Stomach smooth muscle (tissue), 2 donors: ENCODE data around the gene TANC1.

ENCODE experiments used
- H3K27ac ChIP-seq: one replicate; pipeline ENCODE4 v1.7.0; 2013; ENCODE audit warnings: mild to moderate bottlenecking, low read length, inconsistent platforms
- H3K27me3 ChIP-seq, 2 donors: one replicate each; pipeline ENCODE4 v1.7.0; 2013; ENCODE audit warnings: low read length in 2 of 2; ENCODE audit not compliant: insufficient read depth in 2 of 2, control insufficient read depth in 1 of 2
- H3K36me3 ChIP-seq, 2 donors: one replicate each; pipeline ENCODE4 v1.7.0; 2013; ENCODE audit warnings: low read length in 2 of 2; ENCODE audit not compliant: control insufficient read depth in 2 of 2, insufficient read depth in 2 of 2
- H3K4me1 ChIP-seq: one replicate; pipeline ENCODE4 v1.7.0; 2013; ENCODE audit warnings: low read length; ENCODE audit not compliant: control insufficient read depth, insufficient read depth
- H3K4me3 ChIP-seq, 2 donors: one replicate each; pipeline ENCODE4 v1.7.0; 2013; ENCODE audit warnings: low read length in 2 of 2
- H3K9ac ChIP-seq, 2 donors: one replicate each; pipeline ENCODE4 v1.7.0; 2013; ENCODE audit warnings: low read length in 2 of 2, mild to moderate bottlenecking in 1 of 2
- H3K9me3 ChIP-seq, 2 donors: one replicate each; pipeline ENCODE4 v1.7.0; 2013; ENCODE audit warnings: low read length in 2 of 2; ENCODE audit not compliant: control insufficient read depth in 2 of 2
- donor health status: healthy.
- donor health status: Pancreatic carcinoma.

The TANC1 gene

GRCh38 chr2:159224061-159224813 lies 255.8 kb downstream of the TANC1 start:
- Histone ChIP-seq H3K9ac (no peak overlapping the region), H3K27ac (no peak overlapping the region), H3K9me3 (no peaks in the 10 kb centered on the region), H3K4me3 (no peak overlapping the region), H3K4me1 (no peaks in the 10 kb centered on the region), H3K36me3 (peaks cover 43% of the 10 kb centered on the region in 2 donors), H3K27me3 (no peaks in the 10 kb centered on the region)

GRCh38 chr2:159225025-159226016 lies 256.9 kb downstream of the TANC1 start:
- no peaks in the 10 kb centered on the region for H3K4me1 ChIP-seq
- H3K27ac ChIP-seq = no peak overlapping the region
- H3K9me3 ChIP-seq = no peaks in the 10 kb centered on the region
- peaks cover 47% of the 10 kb centered on the region in 2 donors for H3K36me3 ChIP-seq
- H3K9ac ChIP-seq = no peak overlapping the region
- H3K4me3 ChIP-seq = no peak overlapping the region
- H3K27me3 ChIP-seq = no peaks in the 10 kb centered on the region

GRCh38 chr2:159226059-159226461 lies 257.6 kb downstream of the TANC1 start:
- no peaks in the 10 kb centered on the region for H3K27me3 ChIP-seq
- H3K4me3 ChIP-seq = no peak overlapping the region
- no peak overlapping the region for H3K9ac ChIP-seq
- H3K36me3 ChIP-seq = peaks cover 51 to 52% of the 10 kb centered on the region in 2 donors
- no peaks in the 10 kb centered on the region for H3K4me1 ChIP-seq
- H3K27ac ChIP-seq = no peak overlapping the region
- no peaks in the 10 kb centered on the region for H3K9me3 ChIP-seq

DNA sequence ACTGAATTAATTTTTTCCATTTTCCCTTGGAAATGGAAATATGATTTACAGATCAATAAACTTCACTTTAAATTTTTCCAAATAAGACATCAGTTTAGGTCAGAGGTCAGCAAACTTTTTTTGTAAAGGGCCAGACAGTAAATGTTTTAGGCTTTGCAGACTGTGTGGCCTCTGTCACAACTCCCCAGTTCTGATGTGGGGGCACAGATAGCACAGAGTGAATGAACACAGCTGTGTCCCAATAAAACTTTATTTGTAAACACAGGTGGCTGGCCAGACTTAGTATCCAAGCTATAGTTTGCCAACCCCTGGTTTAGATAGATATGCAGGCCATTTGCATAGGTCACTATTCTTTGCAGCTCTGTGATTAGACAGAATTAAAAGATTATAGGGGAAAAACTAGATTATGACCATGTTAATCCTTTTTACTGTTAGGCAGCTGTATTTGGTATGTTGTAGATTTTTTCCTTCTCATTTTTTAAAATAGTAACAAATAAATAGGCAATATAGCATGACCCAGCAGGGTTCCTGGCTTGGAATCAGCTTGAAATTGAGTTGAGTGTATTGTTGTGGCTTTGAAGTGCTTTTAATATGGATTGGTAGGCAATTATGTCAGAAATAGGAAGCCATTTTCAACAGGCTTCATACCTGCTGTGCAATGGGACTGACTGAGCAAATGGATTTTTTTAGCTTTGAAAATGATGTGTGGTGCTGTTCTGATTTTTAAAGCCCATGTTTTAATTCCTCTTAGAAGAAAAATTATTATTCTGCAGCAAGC lies 258.4 kb downstream of the TANC1 start:
- H3K27ac ChIP-seq = no peak overlapping the region
- no peaks in the 10 kb centered on the region for H3K4me1 ChIP-seq
- peaks cover 50 to 51% of the 10 kb centered on the region in 2 donors for H3K36me3 ChIP-seq

DNA sequence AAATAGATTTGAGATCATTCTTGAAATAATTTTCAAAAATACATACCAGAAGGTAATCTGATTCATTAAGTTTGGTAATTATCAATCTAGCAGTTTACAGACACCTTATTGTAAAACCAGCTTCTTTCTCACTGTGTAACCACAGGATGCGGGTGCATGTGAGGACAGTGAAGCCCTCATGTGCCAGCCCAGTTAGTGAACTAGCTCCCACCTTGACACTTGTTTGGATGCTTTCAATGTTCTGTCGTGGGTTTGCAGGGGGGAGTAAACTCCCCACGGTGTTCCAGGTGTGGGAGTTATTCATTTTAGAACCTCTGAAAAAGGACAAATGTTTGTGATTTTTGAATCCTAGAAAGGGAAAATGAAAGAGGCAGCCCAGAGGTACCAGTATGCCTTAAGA lies 259.0 kb downstream of the TANC1 start:
- Histone ChIP-seq H3K27ac (no peak overlapping the region), H3K9ac (no peak overlapping the region), H3K4me1 (no peaks in the 10 kb centered on the region), H3K27me3 (no peaks in the 10 kb centered on the region), H3K4me3 (no peak overlapping the region), H3K9me3 (no peaks in the 10 kb centered on the region), H3K36me3 (peaks cover 48 to 50% of the 10 kb centered on the region in 2 donors)

More for the DNA sequence above, 258.4 kb downstream of the TANC1 start:
- Histone ChIP-seq H3K27me3 (no peaks in the 10 kb centered on the region), H3K9me3 (no peaks in the 10 kb centered on the region), H3K4me3 (no peak overlapping the region), H3K9ac (no peak overlapping the region)

- Histone ChIP-seq H3K4me3 (no peak overlapping the region), H3K9ac (no peak overlapping the region), H3K27me3 (no peaks in the 10 kb centered on the region), H3K9me3 (no peaks in the 10 kb centered on the region), H3K27ac (no peak overlapping the region), H3K4me1 (no peaks in the 10 kb centered on the region), H3K36me3 (peaks cover 48% of the 10 kb centered on the region in 2 donors)
Measured at GRCh38 chr2:159228081-159228581, 259.7 kb downstream of the TANC1 start.

DNA sequence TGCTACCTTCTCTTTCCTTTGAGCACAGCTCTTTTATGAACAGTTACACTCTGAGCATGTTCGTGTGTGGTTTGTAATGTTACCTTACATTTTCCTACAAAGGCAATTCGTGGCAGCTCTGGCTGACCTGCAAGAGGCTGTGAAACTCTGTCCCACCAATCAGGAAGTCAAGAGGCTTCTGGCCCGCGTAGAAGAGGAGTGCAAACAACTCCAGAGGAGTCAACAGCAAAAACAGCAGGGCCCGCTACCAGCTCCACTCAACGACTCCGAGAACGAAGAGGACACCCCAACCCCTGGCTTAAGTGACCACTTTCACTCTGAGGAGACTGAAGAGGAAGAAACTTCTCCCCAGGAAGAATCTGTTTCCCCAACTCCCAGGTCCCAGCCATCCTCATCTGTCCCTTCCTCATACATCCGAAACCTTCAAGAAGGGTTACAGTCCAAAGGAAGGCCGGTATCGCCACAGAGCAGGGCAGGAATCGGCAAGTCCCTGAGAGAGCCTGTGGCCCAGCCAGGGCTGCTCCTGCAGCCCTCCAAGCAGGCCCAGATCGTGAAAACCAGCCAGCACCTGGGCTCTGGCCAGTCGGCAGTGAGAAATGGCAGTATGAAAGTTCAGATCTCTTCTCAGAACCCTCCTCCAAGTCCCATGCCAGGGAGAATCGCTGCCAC lies 261.2 kb downstream of the TANC1 start:
- H3K27me3 ChIP-seq = no peaks in the 10 kb centered on the region
- H3K36me3 ChIP-seq = peaks cover 36 to 42% of the 10 kb centered on the region in 2 donors
- H3K9ac ChIP-seq = no peak overlapping the region
- H3K27ac ChIP-seq = no peak overlapping the region
- no peaks in the 10 kb centered on the region for H3K4me1 ChIP-seq
- no peak overlapping the region for H3K4me3 ChIP-seq
- no peaks in the 10 kb centered on the region for H3K9me3 ChIP-seq

DNA sequence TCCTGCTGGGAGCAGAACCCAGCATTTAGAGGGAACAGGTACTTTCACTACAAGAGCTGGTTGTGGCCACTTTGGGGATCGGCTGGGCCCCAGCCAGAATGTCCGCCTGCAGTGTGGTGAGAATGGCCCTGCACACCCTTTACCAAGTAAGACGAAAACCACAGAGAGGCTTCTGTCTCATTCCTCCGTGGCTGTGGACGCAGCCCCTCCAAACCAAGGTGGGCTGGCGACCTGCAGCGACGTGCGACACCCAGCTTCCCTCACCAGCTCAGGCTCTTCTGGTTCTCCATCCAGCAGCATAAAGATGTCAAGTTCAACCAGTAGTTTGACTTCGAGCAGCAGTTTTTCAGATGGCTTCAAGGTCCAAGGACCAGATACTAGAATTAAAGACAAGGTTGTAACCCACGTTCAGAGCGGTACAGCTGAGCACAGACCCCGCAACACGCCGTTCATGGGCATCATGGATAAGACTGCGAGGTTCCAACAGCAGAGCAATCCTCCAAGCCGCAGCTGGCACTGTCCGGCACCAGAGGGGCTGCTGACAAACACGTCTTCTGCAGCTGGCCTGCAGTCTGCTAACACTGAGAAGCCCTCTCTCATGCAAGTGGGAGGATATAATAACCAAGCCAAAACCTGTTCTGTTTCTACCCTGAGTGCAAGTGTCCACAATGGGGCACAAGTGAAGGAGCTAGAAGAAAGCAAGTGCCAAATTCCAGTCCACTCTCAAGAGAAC lies 261.9 kb downstream of the TANC1 start:
- H3K27ac ChIP-seq = no peak overlapping the region
- peaks cover 34 to 40% of the 10 kb centered on the region in 2 donors for H3K36me3 ChIP-seq
- no peak overlapping the region for H3K4me3 ChIP-seq

DNA sequence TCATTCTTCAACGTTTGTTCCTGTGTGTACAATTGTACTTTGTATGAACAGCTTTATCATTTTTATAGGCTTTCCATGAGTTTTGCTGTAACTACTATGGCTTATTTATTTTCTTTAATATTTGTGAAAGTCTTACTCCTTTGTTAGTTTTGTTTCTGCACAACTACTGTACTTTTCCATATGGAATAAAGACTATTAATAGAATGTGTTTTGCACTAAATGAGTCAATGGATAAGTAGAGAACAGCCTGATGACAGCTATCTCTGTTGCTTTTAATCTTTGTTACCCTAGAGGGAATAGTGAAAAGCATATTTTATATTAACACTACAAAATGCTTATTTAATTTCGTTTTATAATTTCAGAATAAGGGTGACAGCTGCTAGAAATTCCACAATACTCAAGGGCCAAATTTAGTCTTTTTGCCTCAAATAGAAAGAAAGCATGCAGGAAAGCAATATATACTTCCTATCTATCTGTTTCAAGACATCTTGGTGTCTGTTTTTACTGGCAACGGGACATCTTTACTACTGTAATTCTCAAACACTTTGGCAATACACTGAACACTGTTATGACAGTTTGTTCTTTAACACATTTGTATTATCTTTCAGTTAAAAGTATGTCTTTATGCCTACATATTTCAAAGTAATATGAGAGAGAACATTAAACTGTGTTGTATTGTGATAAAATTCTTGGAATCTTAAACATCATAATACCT lies 264.2 kb downstream of the TANC1 start:
- Histone ChIP-seq H3K4me3 (no peak overlapping the region), H3K9me3 (no peaks in the 10 kb centered on the region), H3K27ac (no peak overlapping the region), H3K9ac (no peak overlapping the region), H3K36me3 (peaks cover 40 to 41% of the 10 kb centered on the region in 2 donors), H3K27me3 (no peaks in the 10 kb centered on the region), H3K4me1 (no peaks in the 10 kb centered on the region)

More for the DNA sequence above, 261.9 kb downstream of the TANC1 start:
- Histone ChIP-seq H3K4me1 (no peaks in the 10 kb centered on the region), H3K9ac (no peak overlapping the region), H3K9me3 (no peaks in the 10 kb centered on the region), H3K27me3 (no peaks in the 10 kb centered on the region)
